Aortic smooth muscle cell (primary cell): Measurements from ENCODE around the gene NSUN4. TPM values are rescaled to one million over a fixed set of nuclear protein-coding genes. Genes with fewer than 3 reads are reported as not detected.

Experiments used
- total RNA-seq: library from RNA; depleted of rRNA; stranded (reverse); fragments of >200 nt; gene quantifications from 2 replicates; pipeline ENCODE4 v1.2.3, GENCODE V29; 2014

The NSUN4 gene
- total RNA-seq: 10.5 and 12.7 TPM in 2 replicates

GRCh38 chr1:46340404-46341221, at the start of gene NSUN4:
Gene NSUN4, plus strand, starts transcription at chr1:46340807. Its CDS starts 20 bp downstream, at chr1:46340827.

DNA sequence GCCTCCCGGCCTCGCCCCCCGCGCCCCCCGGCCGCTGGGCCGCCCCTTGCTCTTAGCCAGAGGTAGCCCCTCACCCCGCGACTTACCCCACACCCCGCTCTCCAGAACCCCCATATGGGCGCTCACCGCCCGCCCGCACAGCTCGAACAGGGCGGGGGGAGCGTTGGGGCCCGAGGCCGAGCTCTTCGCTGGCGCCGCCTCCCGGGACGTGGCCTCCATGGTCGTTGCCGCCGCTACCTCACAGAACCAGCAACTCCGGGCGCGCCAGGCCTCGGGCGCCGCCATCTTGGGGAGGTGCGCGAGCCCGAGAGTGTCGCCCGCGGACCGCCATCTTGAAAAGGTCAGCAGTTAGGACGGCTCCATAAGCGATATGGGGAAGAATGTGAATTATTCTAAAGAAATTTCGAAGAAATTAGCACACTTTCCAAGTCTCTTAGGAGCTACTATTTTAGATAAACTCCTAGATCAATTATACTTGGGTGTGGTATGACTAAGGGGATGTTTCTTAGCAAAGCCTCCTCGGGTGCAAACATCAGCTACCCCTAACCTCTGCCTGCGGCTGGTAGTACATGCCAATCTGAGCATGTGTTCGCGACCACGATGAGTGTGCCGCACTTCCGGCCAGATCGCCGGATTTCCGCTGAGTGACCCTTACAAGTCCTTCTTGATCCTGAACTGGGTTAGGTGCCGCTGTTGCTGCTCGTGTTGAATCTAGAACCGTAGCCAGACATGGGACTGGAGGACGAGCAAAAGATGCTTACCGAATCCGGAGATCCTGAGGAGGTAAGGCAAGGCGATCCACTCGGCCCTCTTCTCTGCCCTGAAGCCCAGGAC, 37.4 kb upstream of the NSUN4 start, which contains the start of the genes LRRC41 and UQCRH:
Gene LRRC41 (minus strand): TSS at position 579 of the 834 bp plus-strand sequence. CDS start 294 bp downstream, at position 285.
Gene UQCRH (plus strand): TSS at position 661 of the 834 bp plus-strand sequence. CDS start 69 bp downstream, at position 730.

GRCh38 chr1:46394108-46394871, 53.7 kb downstream of the NSUN4 start, which contains the start of gene FAAH:
Gene FAAH, plus strand, starts transcription at chr1:46394317. Its CDS starts 32 bp downstream, at chr1:46394349.

Other genes starting within 250 kb of the NSUN4 start
- gene PIK3R3, start 208.2 kb upstream of the NSUN4 start, total RNA-seq: 9.4 and 10.9 TPM in 2 replicates
- gene TSPAN1, start 165.7 kb upstream of the NSUN4 start, total RNA-seq: 0.79 and 1.6 TPM in 2 replicates
- not detected in 2 replicates for gene P3R3URF, start 164.3 kb upstream of the NSUN4 start, total RNA-seq
- gene POMGNT1, start 142.4 kb upstream of the NSUN4 start, total RNA-seq: 50.7 and 59.7 TPM in 2 replicates
- 7.5 and 9.1 TPM in 2 replicates for gene LURAP1, start 137.5 kb upstream of the NSUN4 start, total RNA-seq
- 1.5 and 4.0 TPM in 2 replicates for gene RAD54L, start 93.0 kb upstream of the NSUN4 start, total RNA-seq
- gene LRRC41, start 37.2 kb upstream of the NSUN4 start, total RNA-seq: 66.5 and 72.8 TPM in 2 replicates
- 763 and 780 TPM in 2 replicates for gene UQCRH, start 37.1 kb upstream of the NSUN4 start, total RNA-seq
- 0.37 and 0.92 TPM in 2 replicates for gene FAAH, start 53.5 kb downstream of the NSUN4 start, total RNA-seq
- gene DMBX1, start 149.0 kb downstream of the NSUN4 start, total RNA-seq: not detected in 2 replicates
- not detected in 2 replicates for gene KNCN, start 210.8 kb downstream of the NSUN4 start, total RNA-seq